NCI-H345 (cell line): ENCODE measurements around the gene C1orf87.
A peak's percentile ranks its signal among the peaks of the same experiment; 100 is the strongest.

Experiments
- DNase-seq: peaks from one replicate; lab custom pipeline; 2025; lab: John Stamatoyannopoulos, UW

Gene C1orf87

DNA sequence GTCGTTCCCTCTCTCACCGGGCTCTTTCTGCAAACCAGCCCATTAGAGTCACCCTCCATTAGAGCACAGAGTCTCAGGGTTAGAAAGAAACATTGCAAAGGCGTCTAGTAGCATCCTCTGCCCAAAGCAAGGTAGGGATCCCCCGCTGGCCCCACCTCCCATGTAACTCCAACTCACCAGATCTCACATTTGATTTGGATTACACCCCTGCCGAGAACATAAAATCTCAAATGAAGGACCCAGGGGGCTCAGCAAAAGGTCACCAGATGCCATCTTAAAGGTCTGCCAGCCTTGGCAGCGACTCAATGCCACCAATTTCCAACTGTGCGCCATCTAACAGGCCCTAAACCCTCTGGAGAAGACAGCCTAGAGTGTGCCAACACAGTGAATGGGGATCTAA is 14.1 kb downstream of the C1orf87 start:
- peak; percentile 74 for DNase-seq

DNA sequence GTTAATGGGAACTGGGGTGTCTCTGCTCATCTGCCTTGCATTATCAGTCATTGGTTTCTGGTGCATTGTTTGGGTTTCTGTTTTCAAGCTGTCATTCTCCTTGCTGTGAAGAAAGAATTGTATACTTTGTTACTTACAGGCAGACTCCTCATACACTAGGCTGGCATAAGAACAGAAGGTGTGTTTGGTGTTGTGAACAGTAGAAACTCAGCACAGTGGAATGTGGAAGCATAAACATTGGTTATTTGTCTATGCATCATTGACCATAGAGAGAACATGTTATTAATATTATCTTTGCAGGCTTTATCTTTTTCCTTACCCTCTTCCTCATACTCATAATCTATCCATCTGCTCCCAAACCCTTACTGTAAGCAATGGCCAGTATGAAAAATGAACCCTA is 18.2 kb downstream of the C1orf87 start:
- no peak for DNase-seq

DNA sequence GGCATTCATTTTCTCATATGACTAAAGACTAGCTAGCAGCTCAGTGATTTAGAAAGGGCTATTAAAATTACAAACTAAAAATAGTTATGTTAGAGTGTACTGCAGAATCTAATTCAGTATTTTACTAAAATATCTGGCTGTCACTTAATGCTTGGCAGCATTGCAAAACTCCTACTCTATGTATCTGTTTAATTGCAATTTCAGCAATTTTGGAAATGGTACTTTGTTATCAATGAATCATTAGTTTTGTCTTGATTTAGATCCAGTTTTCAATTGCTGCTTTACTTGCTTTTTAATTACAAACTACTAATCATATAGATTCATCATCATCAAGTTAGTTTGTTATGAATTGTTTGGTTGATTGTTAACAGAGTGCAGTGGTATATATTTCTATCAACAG is 19.2 kb downstream of the C1orf87 start:
- DNase-seq, result no peak

DNA sequence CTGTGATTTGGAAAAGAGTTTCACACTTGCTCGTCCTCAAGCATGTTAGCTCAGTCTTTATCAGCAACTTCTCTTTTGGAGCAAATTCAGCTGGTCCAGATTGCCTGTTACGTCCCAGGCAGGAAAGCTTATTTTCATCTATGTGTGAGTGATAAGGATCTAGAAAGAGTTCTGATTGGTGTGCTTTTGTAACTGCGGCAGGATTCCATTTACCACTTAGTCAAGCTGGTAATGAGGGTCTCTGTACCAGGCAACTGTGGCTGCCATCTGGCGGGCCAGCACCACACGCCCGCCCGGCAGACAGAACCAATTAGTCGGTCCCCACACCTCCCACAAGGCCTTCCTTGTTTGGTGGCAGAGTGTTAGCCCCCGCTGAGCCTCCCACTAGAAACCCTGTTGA is 21.0 kb downstream of the C1orf87 start:
- no peak for DNase-seq

DNA sequence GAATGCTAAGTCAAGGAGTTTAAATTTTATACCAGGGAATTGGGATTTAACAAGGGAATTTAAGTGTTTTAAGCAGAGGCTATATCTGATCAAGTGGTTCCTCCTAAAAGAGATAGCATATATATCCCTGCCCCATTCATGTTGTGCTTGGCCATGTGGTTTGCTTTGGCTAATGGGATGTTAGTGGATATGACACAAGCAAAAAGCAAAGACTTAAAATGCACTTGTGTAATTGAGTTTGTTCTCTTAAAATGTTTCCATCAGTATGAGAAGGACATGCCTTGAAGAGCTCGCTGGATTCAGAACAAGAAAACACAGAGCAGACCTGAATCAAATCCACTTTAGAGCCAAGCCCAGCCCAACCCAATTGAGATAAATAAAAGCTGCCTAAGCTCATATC is 22.4 kb downstream of the C1orf87 start:
- DNase-seq, result no peak

DNA sequence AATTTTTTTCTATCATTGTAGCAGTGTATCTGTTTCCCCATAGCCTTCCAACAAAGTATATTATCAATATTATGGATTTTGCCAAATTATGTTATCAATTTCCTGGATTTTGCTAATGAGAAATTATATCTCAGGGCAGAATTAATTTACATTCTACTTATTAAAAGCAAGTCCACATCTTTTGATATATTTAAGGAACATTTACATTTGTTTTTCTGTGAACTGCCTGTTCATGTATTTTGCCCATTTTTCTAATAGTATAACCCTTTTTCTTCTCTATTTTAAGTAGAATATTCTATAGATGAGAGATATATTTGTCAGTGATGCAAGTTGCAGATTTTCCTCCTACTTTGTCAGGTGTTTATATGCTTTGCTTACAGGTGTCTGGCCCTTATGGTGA is 24.4 kb downstream of the C1orf87 start:
- no peak for DNase-seq

DNA sequence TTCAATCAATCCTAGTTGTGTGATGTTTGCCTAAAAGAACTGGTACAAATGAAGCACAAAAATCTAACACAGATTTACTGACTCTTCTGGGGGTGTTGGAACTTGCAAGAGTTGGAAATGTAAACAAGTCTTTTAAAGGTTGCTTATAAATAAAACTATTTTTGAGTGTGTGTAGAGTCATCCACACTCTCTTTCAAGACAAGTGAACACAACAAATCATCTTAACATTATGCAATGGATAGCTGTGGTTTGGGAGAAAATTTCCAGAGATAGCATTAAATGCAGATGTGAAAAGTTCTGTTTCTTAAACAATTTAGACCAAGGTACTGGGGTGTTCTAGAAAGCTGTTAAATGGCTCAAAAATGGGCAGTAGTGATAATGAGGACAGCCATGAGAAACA is 28.7 kb downstream of the C1orf87 start:
- DNase-seq, result no peak

DNA sequence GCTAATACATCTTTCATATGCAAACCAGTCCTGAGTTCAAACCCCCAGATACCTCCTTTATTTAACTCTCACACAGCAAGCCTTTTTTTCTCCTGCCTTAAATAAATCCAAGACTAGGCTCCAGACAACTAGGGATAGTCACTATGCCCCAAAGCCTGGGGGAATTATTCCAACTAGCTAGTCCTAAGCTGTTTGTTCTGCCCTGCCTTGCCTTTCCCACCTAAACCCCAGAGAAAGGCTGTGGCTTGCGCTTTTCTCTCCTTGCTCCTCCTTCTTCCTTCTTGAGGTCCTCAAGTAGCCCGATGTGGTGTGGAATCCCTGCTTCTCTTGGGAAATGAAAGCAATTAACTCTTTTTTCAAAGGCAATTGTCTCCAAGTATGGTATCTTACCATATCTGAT is 31.8 kb downstream of the C1orf87 start:
- DNase-seq, result no peak

DNA sequence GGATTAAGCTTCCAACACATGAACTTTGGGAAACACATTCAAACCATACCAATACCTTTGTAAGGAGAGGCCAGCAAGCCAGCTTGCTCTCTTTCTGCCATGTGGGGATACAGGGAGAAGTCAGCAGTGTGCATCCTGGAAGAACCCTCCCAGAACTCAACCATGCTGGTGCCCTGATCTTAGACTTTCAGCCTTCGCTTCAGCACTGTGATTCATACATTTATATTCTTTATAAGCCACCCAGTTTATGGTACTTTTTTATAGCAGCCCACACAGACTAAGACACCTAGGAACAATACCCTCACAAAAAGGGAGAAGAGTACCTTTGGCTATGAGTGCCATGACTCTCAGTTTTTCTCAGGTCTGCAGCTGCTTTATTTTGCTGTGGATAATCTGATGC is 35.9 kb downstream of the C1orf87 start:
- DNase-seq, result no peak

DNA sequence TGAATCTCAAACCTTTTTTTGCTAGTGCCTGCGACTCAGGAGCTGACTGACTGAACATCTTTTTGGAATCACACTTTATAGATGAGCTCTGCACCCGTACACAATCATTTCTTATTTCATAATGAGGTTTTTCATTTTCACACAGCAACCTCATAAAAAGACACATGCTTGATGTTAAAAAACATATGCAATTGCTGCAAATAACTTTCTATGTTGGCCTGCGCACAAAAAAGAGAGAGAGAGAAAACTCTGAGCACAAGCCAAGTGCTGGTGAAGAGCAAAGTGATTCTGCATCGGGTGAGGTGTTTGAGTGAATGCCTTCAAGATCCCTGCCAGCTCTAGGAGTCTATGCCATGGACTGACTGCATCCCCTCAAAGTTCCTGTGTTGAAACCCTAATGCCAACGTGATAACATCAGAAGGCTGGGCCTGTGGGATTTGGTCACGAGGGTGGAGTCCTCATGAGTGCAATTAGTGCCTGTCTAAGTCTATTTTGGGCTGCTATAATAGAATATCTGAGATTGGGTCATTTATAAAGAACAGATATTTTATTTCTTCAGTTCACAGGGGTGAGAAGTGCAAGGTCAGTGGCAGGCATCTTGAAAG is 36.6 kb downstream of the C1orf87 start:
- no peak for DNase-seq

DNA sequence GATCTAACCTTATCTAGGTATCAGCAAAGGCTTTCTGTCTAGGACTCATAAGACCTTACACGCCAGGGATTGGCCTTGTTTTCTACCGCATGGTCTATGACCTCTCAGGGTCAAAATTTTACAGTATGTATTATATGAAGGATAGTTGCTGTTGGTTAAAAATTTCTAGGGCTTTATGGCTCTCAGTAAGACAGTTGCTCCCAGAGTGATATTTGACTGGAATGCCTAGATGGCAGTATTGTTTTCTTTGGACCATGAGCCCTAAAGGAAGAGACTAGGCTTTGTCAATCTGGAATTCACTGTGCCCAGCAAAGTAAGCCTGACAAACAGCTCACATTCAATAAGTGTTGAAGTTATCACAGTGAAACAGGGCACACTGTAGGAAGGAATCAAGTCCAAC is 37.6 kb downstream of the C1orf87 start:
- peak; percentile 18 for DNase-seq

DNA sequence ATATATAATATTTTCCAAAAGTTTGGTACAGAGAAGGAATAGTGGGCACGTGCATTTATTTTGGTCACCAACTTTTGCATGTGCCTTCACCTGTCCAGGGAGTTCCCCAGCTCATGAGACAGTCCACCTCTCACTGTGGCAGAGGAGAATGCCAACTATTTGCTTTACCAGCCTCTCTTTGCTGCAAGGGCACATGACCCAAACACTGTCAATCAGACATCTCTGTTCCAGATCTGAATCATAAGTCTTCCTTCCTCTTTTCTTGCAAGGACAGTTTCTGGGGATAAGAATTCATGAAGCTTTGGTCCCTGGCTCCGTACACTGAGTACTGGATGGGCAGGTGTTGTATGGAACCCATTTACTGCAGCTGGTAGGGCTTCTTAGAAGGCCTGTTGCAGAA is 38.6 kb downstream of the C1orf87 start:
- no peak for DNase-seq

DNA sequence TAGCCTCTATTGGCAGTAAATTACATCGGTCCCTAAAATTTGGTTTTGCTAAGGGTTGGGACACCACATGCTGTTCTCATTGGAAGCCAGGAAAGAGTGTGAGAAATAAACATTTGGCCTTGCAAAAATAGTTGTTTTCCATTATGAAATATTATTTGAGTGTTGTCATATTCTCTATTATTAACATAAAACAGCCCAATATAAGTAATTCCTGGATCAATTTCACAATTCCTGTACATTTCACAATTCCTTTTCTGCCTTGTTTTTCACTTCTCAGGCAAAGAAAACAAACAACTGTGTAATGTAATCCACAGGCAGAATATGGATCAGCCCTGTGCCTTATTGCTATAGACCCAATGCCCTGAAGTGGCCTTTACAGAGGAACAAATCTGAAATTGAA is 40.5 kb downstream of the C1orf87 start:
- DNase-seq, result no peak

DNA sequence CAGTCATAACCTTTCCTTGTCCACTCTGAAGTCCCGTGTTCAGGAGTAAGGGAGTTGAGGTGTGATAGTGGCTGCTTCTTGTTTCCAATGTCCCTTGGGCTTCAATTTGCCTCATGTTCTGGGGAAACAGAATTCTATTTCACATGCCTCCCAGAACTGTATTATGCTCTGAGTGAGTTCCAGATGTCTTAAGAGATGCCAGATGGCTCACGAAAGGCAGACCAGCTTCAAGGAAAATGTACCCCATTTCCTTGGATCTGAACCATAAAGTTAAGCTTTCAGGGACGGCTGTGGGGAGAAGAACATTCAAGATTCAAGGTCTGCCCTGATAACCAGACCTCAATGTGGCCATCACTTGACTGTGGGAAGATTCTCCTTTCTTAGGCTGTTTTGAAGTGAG is 42.4 kb downstream of the C1orf87 start:
- DNase-seq, result no peak

DNA sequence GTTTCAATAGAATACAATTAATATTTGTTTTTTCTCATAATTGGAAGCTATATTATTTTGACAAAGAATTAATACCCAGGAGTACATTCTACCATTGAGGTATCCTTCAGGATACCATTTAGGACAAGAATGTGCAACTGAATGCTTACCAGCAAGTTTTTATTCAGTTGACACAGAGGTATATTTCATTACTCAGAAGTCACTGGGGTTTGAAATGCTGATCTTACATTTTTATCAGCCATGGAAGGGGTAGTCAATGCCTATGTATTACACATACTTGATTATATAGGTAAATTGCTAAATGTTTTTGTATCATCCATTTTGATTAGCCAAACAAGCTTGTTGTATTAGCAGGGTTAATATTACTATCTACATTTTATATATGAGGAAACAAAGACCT is 48.0 kb downstream of the C1orf87 start:
- DNase-seq, result no peak

DNA sequence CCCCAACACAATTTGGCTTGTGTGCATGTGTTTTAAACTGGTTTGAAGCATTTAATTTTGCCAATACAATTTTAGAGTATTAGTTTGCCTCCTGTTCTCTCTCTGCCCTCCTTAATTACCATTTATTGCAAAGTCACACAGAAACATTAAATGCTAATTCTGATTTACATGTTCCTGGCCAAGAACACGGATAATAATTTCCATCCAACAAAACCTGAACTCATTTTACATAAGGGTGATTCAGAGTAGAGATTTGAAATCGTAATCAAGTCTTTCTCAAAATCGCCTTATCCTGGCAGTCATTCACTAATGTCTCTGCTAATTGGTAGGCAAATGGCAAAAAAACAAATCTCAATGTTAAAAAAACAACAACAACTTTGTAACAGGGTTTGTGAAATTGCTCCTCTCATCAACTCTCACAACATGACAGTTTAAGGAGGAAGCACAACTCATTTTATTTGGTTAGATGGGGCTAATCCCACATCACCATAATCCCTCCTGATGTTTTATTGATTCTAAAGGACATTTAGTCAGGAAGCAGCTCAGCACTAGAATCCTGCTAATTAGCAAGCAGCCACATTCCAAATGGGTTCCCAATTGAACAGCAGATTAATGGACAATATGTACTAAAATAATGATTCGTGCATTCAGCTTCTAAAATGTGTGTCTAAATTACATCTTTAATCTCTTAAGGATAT is 55.9 kb downstream of the C1orf87 start:
- no peak for DNase-seq

DNA sequence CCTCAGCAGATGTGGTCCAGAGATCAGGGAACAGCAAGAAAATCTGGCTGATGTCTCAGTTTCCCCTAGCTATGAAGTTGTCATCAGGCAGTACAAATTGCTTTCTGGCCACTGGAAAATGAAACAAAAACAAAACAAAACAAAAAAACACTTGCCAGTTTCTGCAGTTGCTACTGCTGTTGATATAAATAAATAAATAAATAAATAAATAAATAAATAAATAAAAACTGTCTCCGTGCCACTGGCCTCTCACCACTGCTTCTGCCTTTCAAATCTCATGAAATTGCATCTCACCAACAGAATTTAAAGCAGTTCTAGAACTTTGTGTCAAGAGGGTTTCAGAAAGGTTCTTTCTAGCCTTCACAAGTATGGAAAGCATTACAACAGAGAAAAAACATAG is 62.9 kb downstream of the C1orf87 start:
- DNase-seq, result no peak

DNA sequence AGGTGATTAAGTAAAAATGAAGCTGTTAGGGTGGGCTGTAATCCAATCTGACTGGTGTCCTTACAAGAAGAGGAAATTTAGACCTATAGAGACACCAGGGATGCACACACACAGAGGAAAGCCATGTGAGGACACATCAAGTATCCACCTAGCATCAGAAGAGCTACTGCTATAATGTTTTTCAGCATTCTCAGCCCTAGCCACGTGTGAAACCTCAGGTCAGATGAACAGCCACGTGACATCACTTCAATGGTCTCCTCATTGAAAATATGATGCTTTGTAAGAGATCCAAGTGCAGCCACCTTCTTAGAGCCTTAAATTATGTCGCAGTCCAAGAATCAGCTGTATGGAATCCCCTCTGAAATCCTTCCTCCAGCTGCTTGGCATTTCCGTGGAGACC is 65.1 kb downstream of the C1orf87 start:
- no peak for DNase-seq

DNA sequence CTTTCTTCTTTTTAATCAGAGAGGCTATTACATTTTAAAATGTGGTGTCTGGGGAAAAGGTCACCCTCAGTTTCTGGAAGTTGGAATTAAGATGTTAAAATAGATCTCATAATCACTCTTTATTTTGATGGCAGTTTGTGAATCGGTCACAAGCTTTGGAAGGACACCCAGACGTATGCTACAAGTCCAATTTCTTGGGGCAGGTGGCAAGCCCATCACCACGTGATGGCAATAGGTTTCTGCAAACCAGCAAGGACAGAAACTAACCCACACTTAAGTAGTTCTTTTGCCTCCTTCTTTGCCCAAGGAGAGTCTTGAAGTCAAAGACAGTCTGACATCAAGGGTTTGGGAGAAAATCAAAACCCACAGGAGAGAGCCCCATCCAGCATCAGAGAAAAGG is 72.9 kb downstream of the C1orf87 start:
- DNase-seq, result no peak

DNA sequence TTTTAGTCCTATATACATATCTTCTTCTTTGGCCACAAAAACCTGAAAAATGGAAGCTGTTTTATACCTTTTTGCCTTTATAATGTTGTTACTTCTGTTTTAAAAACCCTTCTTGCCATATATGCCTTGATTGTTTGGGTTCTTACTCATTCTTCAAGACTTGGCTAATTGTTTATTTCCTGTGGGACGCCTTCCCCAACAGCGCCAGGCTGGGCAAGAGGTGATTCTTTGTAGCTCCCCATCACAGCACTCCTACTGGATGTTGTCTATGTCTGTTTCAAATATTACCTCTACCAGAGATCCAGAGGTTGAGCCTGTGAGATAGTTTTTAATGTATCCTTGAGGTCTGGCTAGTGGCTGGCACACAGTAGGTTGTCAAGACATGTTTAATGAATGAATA is 73.8 kb downstream of the C1orf87 start:
- no peak for DNase-seq

DNA sequence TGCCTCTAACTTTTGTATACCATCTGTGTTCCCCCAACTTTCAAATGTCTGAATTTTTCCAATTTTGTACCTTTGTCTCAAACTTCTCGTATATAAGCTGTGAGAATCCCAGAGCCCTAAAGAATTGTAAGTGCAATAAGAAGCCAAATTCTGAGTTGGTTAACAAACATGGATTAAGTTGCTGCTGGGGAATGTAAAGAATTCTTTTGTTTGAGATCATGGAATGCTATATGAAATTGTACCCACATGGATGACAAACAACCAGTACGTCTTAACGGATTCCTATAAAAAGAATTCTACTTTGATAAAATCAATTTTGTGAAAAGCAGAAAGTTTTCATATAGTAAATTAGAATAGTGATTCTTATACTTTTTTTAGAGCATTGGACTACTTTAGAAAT is 74.6 kb downstream of the C1orf87 start:
- no peak for DNase-seq

DNA sequence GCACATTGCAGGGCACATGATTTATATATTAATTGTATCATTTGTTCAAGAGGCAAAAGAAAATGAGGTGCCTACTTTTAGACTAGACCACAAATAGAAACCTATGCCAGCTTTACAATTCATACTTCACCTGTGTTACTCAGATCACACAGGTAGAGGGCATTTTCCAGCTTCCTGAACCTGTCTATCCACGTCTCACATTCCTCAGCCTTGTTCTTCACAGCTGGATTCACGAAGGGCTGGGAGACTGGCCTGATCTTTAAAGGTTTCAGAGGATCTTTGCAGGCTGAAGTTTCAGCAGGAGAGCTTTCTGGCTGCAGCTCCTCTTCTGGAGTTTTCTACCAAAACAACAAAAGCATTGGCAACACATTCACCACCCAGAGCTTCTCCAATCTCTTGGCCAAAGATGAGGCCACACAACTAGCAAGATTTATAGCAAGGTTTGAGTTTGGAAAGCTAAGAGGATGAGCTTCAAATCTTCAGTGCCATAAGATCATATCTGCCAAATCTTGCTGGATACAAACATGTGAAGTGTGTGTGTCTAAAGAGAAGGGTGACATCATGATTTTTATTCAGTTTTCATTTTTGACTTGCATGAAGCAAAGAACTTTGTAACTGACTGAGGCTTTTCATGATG is 76.0 kb downstream of the C1orf87 start:
- no peak for DNase-seq

DNA sequence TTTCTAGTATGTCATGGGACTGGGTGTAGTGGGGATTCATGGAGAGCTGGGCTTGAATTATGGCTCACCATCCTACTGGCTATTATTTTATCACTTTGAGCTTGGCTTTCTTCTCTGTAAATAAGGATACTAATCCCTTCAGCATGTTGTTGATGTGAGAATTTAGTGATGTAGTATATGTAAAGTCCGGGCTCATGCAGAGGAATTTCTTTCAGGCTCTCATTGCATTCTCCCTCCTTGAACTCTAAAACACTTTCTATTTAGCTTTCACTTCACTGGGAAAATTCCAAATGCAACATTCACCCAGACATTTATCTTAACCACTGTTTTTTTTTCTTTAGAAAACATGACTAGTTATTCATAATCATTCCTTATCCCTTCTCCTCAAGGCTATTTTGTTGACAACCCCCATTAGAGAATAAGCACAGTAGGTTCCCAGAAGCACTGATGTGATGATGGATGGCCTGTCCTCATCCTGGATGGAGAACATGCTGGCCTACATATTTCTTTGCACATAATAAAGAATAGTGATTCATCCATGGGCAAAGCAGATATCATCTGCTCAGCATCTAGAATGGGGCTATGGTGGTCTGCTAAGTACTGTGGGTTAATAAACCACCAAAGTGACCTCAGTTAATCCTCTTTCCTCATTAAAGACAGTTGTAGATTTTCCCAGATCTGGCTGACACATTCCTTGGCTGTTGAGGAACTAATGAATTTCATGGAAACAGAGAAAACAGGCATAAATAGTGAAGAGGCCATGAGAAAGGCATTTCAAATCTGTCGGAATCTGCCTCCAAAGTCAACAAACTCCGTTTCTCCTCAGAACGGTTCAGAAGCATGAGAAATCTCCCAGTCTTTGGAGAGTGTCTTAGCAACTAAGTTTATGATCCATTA is 79.0 kb downstream of the C1orf87 start:
- no peak for DNase-seq
